Measurements from ENCODE around the gene FBXW2.

DNA sequence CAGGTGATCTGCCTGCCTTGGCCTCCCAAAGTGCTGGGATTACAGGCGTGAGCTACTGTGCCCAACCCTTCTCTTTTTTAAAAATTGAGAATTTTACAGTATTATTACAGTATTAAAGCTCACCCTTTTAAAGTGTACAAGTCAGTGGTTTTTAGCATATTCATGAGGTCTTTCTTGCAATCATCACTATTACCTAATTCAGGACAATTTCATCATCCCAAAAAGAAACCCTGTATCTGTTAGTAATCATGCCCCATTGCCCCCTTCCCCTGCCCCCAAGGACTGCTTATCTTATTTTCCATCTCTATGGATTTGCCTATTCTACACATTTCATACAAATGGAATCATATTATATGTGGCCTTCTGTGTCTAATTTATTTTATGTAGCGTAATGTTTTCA is 56.3 kb downstream of the FBXW2 start:
- TF ChIP-seq, protein P1, sequence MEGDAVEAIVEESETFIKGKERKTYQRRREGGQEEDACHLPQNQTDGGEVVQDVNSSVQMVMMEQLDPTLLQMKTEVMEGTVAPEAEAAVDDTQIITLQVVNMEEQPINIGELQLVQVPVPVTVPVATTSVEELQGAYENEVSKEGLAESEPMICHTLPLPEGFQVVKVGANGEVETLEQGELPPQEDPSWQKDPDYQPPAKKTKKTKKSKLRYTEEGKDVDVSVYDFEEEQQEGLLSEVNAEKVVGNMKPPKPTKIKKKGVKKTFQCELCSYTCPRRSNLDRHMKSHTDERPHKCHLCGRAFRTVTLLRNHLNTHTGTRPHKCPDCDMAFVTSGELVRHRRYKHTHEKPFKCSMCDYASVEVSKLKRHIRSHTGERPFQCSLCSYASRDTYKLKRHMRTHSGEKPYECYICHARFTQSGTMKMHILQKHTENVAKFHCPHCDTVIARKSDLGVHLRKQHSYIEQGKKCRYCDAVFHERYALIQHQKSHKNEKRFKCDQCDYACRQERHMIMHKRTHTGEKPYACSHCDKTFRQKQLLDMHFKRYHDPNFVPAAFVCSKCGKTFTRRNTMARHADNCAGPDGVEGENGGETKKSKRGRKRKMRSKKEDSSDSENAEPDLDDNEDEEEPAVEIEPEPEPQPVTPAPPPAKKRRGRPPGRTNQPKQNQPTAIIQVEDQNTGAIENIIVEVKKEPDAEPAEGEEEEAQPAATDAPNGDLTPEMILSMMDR (IDR thresholded peaks at IDR 0.05), result no peak
- no peak for TF ChIP-seq POLR2A (IDR thresholded peaks at IDR 0.05)
